Left hindlimb (tissue), 1 donor: ENCODE measurements around the gene KCNJ11.
"Not testable (repeated sequence)": the region's sequence is repeated elsewhere in the genome, so short reads cannot be mapped to it uniquely, and the experiment has no call there.

ENCODE experiments used
- DNase-seq: peaks from one replicate; pipeline ENCODE4 v3.0.0-alpha.2; 2018

The KCNJ11 gene

DNA sequence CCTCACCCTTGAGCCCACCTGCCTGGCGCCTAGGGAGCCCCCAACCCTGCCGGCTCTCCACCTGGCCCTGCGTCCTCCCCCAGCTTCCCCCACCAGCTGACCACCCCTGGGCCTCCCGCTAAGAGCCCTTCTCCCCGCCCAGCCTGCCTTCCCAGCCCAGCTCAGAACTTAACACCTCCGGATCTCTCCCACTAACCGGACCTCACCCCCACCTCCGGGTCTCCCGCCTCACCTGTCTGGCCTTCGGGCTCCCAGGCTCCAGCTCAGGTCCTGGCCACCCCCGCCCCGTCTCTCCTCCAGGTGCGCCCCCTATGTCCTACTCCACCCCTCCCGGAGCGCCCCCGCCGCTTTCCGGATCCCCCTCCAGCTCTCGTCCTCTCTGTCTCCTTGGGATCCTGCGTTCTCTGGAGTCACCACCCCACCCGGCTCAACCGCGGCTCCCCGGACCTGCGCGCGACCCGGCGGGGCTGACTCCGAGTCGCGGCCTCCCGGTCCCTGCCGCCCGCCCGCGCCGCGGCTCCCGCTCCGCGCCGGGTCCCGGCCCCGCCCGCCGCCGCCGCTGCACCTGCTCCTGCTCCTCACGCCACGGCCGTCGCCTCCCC lies at the start of gene KCNJ11:
Gene KCNJ11, minus strand, starts transcription at position 51 of the 602 bp plus-strand sequence. CDS start 568 bp downstream, outside the sequence.
- peak; percentile 43 for DNase-seq

DNA sequence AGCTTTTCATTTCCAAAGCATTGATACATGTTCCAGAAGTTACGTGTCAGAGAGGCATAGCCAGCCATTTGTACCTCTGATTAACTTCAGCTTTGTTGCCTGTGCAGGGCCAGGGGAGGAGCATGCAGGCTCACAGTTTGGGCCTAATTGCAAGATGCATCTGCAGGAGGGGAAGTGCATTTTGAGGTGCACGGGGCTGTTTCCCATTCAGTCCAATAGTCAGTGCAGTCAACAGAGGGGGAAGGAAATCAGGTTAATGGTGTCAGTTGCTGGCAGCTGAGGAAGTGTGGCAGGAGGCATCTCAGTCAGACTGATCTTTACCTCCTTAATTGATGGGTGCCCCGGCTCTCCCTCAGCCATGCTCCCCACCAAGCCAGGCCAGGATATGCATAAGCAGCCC lies 48.9 kb upstream of the KCNJ11 start:
- no peak for DNase-seq

DNA sequence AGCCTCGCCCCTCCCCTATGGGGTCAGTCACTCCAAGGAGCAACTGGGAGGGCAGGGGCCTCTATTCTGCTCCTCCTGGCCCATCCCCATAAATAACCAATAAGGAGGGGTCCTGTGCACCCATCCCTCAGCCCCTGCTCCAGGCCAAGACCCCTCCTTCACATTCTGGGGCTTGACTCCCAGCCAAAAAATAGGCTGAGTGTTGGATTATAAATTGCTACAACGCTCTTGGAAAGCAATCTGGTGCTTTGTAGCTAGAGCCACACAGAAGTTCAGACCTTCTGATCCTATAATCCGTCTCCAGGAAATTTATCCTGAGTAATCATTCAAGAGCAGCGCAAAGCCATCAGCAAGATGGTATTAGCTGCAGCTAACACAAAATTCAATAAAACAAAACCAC lies 45.6 kb upstream of the KCNJ11 start:
- no peak for DNase-seq

DNA sequence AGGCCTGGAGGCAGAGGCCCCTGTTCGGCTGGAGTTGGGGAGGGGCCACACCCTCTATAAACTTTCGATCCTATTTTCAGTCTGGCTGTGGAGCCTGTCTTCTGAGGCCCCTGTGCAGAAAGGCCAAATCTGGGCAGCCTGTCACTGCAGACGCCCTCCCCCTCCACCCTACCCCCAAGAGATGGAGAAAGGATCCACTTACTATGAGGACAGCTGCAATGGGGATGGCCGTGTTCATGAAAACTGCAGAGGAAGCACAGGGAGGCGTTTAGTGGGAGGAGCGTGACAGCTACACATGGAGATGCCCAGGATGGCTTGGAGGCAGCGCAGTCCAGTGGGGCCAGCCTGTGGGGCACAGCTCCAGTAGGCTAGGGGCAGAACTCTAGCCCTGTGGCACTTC lies 43.5 kb upstream of the KCNJ11 start:
- peak; percentile 58 for DNase-seq

- no peak for DNase-seq
These were observed 42.7 kb upstream of the KCNJ11 start for GRCh38 chr11:17431139-17431538.

DNA sequence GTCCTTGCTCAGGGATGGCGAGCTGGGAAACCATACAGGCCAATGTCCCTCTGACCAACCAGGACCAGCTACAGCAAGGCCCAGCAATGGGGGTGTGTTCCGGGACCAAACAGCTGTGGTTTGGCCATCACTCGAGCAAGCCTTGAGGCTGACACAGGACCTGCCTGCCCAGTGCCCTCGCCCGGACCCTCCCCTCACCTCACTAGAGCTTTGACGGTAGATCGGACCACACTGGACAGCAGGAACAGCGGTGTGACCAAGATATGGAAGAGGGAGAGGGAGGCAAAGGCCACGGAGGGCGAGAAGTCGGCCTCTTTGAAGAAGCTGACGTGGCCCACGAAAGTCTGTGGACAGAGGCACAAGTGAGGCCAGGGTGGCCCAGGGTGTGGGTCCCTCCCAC lies 42.2 kb upstream of the KCNJ11 start:
- DNase-seq: no peak

GRCh38 chr11:17428925-17429324 lies 40.5 kb upstream of the KCNJ11 start:
- no peak for DNase-seq

GRCh38 chr11:17428261-17428660 lies 39.8 kb upstream of the KCNJ11 start:
- DNase-seq: no peak

DNA sequence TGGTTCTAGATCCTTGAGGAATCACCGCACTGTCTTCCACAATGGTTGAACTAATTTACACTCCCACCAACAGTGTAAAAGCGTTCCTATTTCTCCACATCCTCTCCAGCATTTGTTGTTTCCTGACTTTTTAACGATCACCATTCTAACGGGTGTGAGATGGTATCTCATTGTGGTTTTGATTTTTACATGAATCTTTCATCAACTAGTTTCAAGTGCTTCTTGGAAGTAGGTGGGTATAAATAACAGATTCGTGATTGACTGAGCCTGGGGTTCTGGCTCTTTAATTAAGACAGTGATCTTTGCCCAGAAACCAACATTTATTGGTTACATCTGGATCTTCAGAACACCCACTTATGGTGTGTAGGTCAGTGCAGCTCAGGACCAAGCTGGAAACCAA lies 37.8 kb upstream of the KCNJ11 start:
- not testable (repeated sequence) for DNase-seq

- DNase-seq: no peak
These were observed 35.3 kb upstream of the KCNJ11 start for GRCh38 chr11:17423533-17424310.

DNA sequence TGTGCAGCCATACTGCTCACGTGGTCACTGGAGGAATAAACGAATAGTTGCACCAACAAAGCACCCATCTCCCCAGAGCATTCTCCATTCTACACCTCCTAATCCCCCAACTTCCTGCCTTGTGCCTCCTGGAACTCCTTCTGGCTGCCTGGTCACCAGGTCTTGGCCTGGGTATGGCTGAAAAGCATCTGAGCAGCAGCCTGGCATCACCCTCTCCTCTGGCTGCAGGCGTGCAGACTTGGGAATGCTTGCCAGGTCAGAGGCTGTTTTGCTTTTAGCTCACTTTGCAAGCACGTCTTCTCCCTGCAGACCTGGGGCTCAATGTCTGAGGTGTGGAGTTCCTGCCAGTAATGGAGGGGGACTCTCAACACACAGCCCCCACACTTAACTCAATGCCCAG lies 33.3 kb upstream of the KCNJ11 start:
- DNase-seq: no peak

DNA sequence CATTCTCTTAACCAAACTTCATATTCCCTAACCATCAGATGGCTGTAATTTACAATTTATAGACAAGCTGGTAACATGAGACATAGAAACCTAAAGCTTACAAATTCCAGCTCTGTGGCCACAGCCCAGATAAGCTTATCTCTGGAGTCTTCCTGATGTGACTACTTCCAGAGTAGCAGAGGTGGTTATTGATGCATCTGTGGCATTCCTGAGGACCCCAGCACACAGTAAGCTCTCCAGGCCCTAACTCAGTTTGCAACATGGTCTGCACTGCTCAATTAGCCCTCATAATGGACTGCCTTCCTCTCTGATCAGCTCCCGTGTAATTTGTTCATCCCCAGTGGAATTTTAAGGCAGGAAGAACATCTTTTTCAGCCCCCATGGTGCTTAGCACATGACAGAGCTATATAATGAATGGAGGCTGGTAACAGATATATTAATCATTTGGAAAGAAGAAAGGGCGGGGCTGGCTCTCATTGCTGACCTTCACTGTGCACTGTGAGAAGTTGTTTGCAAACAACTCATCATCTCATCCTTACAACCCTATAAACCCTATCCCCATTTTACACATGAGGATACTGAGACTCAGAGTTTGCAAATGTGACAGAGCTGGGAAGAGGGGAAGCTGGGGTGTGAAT lies 30.1 kb upstream of the KCNJ11 start:
- no peak for DNase-seq

DNA sequence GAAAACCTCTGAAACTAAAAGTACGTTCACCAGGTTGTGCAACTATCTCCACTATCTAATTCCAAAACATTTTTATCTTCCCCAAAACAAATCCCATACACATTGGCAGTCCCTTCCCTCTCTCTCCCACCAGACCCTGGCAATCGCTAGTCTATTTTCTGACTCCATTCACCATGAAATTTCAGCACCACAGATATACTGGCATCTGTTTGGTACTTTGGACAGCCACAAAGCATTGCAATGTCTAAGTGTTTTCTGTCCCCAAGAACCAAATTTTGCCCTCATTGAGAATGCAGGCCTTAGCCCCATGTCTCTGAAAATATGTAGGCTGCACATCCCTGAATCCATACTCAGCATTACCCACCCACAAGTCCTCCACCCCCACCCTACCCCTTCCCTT lies 28.0 kb upstream of the KCNJ11 start:
- DNase-seq: no peak

GRCh38 chr11:17415523-17416104 lies 27.2 kb upstream of the KCNJ11 start:
- DNase-seq: no peak

GRCh38 chr11:17414992-17415391 lies 26.5 kb upstream of the KCNJ11 start:
- DNase-seq: no peak

DNA sequence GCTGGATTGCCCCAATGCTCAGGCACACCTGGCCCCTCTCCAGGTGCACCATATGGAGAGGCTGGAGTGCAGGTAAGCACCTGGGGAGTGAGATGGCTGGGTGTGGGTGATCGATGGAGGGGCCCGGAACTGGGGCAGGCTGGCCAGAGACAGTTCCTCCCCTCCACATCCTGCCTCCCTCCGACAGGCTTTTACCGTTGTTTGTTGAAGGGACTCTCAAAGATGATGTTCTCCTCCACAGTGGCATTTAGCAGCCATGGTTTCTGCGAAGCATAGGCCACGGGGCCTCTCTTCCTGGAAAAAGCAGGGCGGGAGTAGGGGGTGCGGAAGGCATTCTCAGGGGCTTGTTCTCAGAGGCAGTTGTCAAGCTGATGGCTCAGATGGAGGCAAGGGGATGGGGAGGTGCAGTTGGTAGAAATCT lies 25.9 kb upstream of the KCNJ11 start:
- DNase-seq: no peak

DNA sequence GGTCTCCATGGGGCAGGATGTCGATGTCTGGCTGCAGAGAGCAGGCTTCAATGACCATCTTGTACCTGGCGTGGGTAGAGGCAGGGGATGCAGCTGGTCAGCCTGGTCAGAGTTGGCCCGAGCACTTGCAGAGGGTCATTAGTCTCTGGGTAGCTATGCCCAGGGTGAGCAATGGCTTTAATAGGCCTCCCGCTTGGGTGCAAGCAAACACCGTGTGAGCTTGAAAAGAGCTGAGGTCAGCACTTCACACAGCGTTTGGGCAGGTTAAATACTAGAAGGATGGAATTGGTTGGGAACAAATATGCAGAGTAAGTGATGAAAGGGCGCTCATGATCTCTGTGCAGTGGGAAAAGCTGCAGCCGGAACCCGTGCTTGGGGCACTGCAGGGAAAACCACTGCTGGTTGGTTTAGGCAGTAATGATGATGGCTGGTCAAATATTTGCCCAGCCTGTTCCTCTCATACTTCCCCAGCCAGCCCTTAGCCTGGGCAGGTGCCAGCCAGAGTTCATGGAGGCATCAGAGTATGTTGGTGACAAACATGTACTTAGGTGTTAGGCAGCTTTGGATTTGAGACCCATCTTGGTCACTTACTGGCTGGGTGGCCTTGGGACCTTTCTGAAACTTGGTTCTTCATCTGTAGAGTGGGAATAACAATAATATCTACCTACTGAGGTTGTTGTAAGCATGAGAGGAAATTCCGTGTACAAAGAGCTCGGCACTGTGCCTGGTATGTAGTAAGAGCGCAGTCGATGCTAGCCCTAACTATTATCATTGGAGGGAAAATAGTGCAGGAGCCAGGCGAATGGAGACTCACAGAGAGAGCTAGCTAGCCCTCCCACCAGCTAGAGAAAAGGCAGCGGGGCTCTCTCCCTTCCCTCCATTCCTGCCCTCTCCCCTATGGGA lies 25.2 kb upstream of the KCNJ11 start:
- DNase-seq: no peak

- no peak for DNase-seq
These were observed 24.2 kb upstream of the KCNJ11 start for GRCh38 chr11:17412488-17413180.

GRCh38 chr11:17411418-17411817 lies 23.0 kb upstream of the KCNJ11 start:
- DNase-seq: no peak

DNA sequence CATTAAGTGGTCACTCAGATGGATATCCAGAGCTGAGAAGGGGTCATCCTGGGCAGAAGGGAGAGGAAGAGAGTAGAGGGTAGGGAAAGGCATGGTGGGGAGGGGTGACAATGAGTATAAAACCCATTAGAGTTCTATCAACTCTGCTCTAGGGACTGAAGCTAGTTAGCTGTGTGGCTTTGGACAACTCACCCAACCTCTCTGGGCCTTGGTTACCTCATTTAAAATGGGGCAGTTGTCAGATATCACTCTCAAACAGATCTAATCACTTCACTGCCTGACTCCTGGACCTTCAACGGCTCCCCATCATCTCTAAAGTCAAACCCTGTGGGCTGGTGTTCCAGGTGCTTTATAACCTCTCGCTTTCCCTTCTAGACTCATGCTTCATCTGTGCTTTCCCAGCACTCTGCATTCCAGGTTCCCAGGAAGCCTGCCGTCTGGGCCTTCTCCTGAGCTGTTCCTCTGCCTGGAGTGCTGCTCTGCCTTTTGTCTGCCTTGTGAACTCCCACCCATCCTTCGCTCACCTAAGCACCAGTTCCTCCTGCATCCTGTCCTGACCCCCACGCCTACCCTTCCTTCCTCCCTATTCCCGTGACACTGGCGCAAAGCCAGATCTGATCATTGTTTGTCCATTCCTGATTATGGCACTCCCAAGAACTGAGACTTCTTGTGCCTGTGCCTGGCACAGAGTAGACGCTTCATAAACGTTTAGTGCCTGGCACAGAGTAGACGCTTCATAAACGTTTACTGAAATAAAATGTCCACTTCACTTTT lies 22.3 kb upstream of the KCNJ11 start:
- DNase-seq: no peak

DNA sequence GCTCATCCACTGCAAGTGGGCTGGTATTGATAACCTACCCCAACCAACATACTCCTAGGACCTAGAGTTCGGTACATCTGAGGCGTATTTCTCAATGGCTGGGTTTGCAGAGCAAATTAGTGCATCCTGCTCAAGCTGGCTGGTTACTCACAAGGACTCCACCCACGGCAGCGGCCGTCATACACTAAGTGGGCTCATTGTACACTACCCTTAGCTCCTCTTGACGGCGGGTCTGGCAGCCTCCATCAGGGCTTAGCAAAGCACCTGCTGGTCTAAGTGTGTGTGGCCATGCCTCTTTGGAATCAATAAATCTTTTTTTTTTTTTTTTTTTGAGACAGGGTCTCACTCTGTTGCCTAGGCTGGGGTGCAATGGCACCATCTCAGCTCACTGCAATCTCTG lies 20.2 kb upstream of the KCNJ11 start:
- no peak for DNase-seq
